Peyer's patch (tissue), 4 donors: Measurements from ENCODE around the gene DKK1.

Experiments
- POLR2A ChIP-seq, 2 donors: fragments of 450-650 bp; IDR thresholded peaks; one replicate each; pipeline ENCODE4 v1.5.1; 2017; ENCODE audit warnings: antibody characterized with exemption in 2 of 2, mild to moderate bottlenecking in 2 of 2, moderate library complexity in 2 of 2
- TF ChIP-seq, protein P1 (sequence below), 6 experiments: fragments of 450-650 bp in 4 of 6; fragments of 200-600 bp in 2 of 6; sonication (generic) in 1 of 6; IDR thresholded peaks; one replicate each; pipeline ENCODE4 v1.5.1; 2017 to 2019; ENCODE audit warnings: antibody characterized with exemption in 6 of 6, mild to moderate bottlenecking in 3 of 6, moderate library complexity in 1 of 6

DNA sequence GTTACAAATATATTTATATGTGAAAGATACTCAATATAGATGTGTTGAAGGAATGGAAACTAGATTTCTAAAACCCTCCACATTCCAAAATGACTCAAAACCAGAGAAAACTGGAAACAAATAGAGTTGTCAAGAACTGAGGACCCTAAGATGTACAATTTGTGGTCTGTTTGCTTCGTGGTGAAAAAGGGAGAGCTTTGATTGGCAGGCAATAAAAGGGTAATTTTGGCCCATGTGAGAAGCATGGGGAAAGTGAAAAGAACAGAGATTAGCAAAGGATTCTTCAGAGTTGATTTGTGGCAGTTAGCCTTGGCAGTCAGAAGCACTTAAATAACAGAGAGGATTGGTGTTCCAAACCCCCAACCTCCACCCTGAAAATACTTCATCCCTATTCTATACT lies 37.1 kb upstream of the DKK1 start:
- TF ChIP-seq, protein P1, sequence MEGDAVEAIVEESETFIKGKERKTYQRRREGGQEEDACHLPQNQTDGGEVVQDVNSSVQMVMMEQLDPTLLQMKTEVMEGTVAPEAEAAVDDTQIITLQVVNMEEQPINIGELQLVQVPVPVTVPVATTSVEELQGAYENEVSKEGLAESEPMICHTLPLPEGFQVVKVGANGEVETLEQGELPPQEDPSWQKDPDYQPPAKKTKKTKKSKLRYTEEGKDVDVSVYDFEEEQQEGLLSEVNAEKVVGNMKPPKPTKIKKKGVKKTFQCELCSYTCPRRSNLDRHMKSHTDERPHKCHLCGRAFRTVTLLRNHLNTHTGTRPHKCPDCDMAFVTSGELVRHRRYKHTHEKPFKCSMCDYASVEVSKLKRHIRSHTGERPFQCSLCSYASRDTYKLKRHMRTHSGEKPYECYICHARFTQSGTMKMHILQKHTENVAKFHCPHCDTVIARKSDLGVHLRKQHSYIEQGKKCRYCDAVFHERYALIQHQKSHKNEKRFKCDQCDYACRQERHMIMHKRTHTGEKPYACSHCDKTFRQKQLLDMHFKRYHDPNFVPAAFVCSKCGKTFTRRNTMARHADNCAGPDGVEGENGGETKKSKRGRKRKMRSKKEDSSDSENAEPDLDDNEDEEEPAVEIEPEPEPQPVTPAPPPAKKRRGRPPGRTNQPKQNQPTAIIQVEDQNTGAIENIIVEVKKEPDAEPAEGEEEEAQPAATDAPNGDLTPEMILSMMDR (IDR thresholded peaks at IDR 0.05), result no peak
- no peak for TF ChIP-seq POLR2A (IDR thresholded peaks at IDR 0.05)
